ENCODE data around the gene CCL23.

DNA sequence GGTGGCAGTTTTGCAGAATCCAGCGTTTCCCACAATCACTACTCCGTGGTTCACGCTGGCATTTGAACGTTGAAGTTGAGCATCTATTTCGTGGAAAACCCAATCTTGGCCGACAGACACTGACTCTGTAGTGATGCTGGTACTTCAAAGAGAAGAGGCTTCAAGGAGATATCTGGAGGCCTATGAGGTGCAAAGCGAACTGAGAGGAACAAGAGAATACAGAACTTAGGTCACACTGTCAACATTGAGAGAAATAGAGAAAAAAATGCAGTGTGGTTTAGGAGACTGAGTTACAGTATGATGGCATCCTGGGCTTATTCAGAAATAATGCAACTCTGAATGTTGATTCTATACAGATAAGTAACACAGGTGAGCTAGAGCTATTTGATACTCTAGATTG is 52.5 kb downstream of the CCL23 start:
- TF ChIP-seq CTCF (conservative IDR thresholded peaks at IDR 0.05) (no peak), EZH2 (IDR thresholded peaks at IDR 0.05; ENCODE audit: low read depth) (no peak)
